H1 (cell line): Measurements from ENCODE around the gene CC2D1A. TPM values are rescaled to one million over a fixed set of nuclear protein-coding genes. Genes with fewer than 3 reads are reported as not detected.

ENCODE experiments used
- CTCF ChIA-PET: fragments of 300-600 bp; sonication (Branson Sonifier 250); formaldehyde crosslinking; loops from one replicate; lab custom pipeline; 2021; ENCODE audit not compliant: partially characterized antibody; lab: Charles Lee
- POLR2A ChIA-PET: fragments of 300-600 bp; sonication (Branson Sonifier 250); formaldehyde crosslinking; loops from one replicate; lab custom pipeline; 2021; ENCODE audit warnings: inconsistent platforms; ENCODE audit not compliant: partially characterized antibody; lab: Charles Lee
- DNase-seq, 2 experiments: peaks; one replicate each; pipeline versions ENCODE4 v3.0.0 to v3.0.0-alpha.2; 2010 to 2022; ENCODE audit warnings: low spot score in 2 of 2, low read depth in 1 of 2, mixed read lengths in 1 of 2
- FAIRE-seq: peaks from 2 replicates; lab custom pipeline; 2011; peaks lifted over from hg19 to GRCh38; lab: Jason Lieb, UNC
- H2AFZ ChIP-seq: 2 replicates; pipeline ENCODE4 v1.8.1; 2012; ENCODE audit warnings: low read length, inconsistent platforms
- H2AK5ac ChIP-seq: 2 replicates; pipeline ENCODE4 v1.6.1; 2013; ENCODE audit warnings: low read depth, low read length
- H2BK120ac ChIP-seq: replicated peaks from 2 replicates; pipeline ENCODE3; 2013; ENCODE audit warnings: low read depth, low read length, inconsistent platforms
- H2BK12ac ChIP-seq: 2 replicates; pipeline ENCODE4 v1.6.1; 2013; ENCODE audit warnings: low read depth, low read length
- H2BK15ac ChIP-seq: 2 replicates; pipeline ENCODE4 v1.6.1; 2013; ENCODE audit warnings: low read length
- H2BK20ac ChIP-seq: 2 replicates; pipeline ENCODE4 v1.6.1; 2013; ENCODE audit warnings: low read length
- H2BK5ac ChIP-seq: 2 replicates; pipeline ENCODE4 v1.6.1; 2013; ENCODE audit warnings: low read depth, low read length
- H3K14ac ChIP-seq: 2 replicates; pipeline ENCODE4 v1.6.1; 2013; ENCODE audit warnings: inconsistent platforms; ENCODE audit not compliant: insufficient read length
- H3K18ac ChIP-seq: 2 replicates; pipeline ENCODE4 v1.6.1; 2013; ENCODE audit warnings: low read length; ENCODE audit errors: extremely low read depth
- H3K23ac ChIP-seq: 2 replicates; pipeline ENCODE4 v1.6.1; 2013; ENCODE audit warnings: inconsistent platforms; ENCODE audit not compliant: insufficient read length
- H3K23me2 ChIP-seq: 2 replicates; pipeline ENCODE4 v1.6.1; 2013; ENCODE audit warnings: low read depth, low read length
- H3K27ac ChIP-seq: 2 replicates; pipeline ENCODE4 v1.6.1; 2011; ENCODE audit warnings: low read depth, low read length, inconsistent platforms
- H3K27me3 ChIP-seq, 4 experiments: replicated peaks in 1 of 4; 1 replicate in 1 of 4; 2 replicates in 3 of 4; pipeline versions ENCODE4 v1.6.1 to v1.8.1; 2011 to 2013; ENCODE audit warnings: low read length in 3 of 4, mild to moderate bottlenecking in 3 of 4, inconsistent platforms in 2 of 4, mixed read lengths in 2 of 4, moderate library complexity in 1 of 4; ENCODE audit not compliant: control insufficient read depth in 3 of 4, insufficient read depth in 3 of 4; ENCODE audit errors: extremely low read depth in 1 of 4
- H3K36me3 ChIP-seq, 4 experiments: 2 replicates each; pipeline versions ENCODE4 v1.6.1 to v1.8.1; 2011 to 2013; ENCODE audit warnings: mild to moderate bottlenecking in 4 of 4, low read length in 3 of 4, moderate library complexity in 2 of 4, control low read depth in 1 of 4, inconsistent platforms in 1 of 4; ENCODE audit not compliant: insufficient read depth in 4 of 4, control insufficient read depth in 2 of 4
- H3K4ac ChIP-seq: replicated peaks from 2 replicates; pipeline ENCODE3; 2013; ENCODE audit warnings: low read length, low read depth, mixed read lengths, inconsistent platforms; ENCODE audit not compliant: insufficient read length
- H3K4me1 ChIP-seq, 4 experiments: replicated peaks in 1 of 4; 1 replicate in 1 of 4; 2 replicates in 3 of 4; pipeline versions ENCODE4 v1.6.1 to v1.8.1; 2011 to 2013; ENCODE audit warnings: low read length in 3 of 4, inconsistent platforms in 2 of 4, mixed read lengths in 1 of 4; ENCODE audit not compliant: insufficient read depth in 4 of 4, control insufficient read depth in 3 of 4
- H3K4me2 ChIP-seq, 2 experiments: 2 replicates each; pipeline versions ENCODE4 v1.6.1 to v1.8.1; 2011 to 2013; ENCODE audit warnings: low read depth in 2 of 2, low read length in 2 of 2, control low read depth in 1 of 2, inconsistent platforms in 1 of 2, mild to moderate bottlenecking in 1 of 2; ENCODE audit not compliant: insufficient read depth in 1 of 2
- H3K4me3 ChIP-seq, 4 experiments: fragments of 200-600, 300-600 bp in 1 of 4; sonication (generic), shearing (Covaris generic), sonication (Bioruptor Twin) in 1 of 4; 2 replicates each; pipeline versions ENCODE4 v1.5.1 to v1.8.1; 2011 to 2016; ENCODE audit warnings: low read length in 4 of 4, low read depth in 3 of 4, control low read depth in 2 of 4, inconsistent platforms in 2 of 4, mild to moderate bottlenecking in 2 of 4, mixed read lengths in 1 of 4, moderate library complexity in 1 of 4; ENCODE audit not compliant: insufficient read depth in 2 of 4; ENCODE audit errors: extremely low read depth in 1 of 4
- H3K56ac ChIP-seq: replicated peaks from 2 replicates; pipeline ENCODE3; 2013; ENCODE audit warnings: low read depth, mild to moderate bottlenecking, mixed read lengths, low read length, inconsistent platforms; ENCODE audit not compliant: insufficient read length
- H3K79me1 ChIP-seq: 2 replicates; pipeline ENCODE4 v1.6.1; 2013; ENCODE audit warnings: low read depth, low read length, control low read depth
- H3K79me2 ChIP-seq, 2 experiments: 2 replicates each; pipeline versions ENCODE4 v1.6.1 to v1.8.1; 2012 to 2013; ENCODE audit warnings: low read length in 2 of 2, mild to moderate bottlenecking in 2 of 2, inconsistent platforms in 1 of 2; ENCODE audit not compliant: insufficient read depth in 2 of 2, control insufficient read depth in 1 of 2
- H3K9ac ChIP-seq, 4 experiments: replicated peaks in 1 of 4; 1 replicate in 1 of 4; 2 replicates in 3 of 4; pipeline versions ENCODE4 v1.6.1 to v1.8.1; 2011 to 2013; ENCODE audit warnings: low read depth in 3 of 4, low read length in 3 of 4, control low read depth in 2 of 4, mild to moderate bottlenecking in 2 of 4, moderate library complexity in 2 of 4, inconsistent platforms in 1 of 4; ENCODE audit errors: extremely low read depth in 1 of 4
- H3K9me3 ChIP-seq, 2 experiments: 2 replicates each; pipeline versions ENCODE4 v1.6.1 to v1.8.1; 2012 to 2013; ENCODE audit warnings: mild to moderate bottlenecking in 2 of 2, moderate library complexity in 2 of 2, control low read depth in 1 of 2, inconsistent platforms in 1 of 2, low read depth in 1 of 2, low read length in 1 of 2, mixed read lengths in 1 of 2; ENCODE audit not compliant: insufficient read depth in 2 of 2
- H4K20me1 ChIP-seq, 2 experiments: replicated peaks in 1 of 2; 2 replicates each; pipeline versions ENCODE3 to v1.8.1; 2011 to 2013; ENCODE audit warnings: inconsistent platforms in 2 of 2, low read length in 2 of 2, mild to moderate bottlenecking in 1 of 2; ENCODE audit not compliant: insufficient read depth in 2 of 2, control insufficient read depth in 1 of 2
- H4K5ac ChIP-seq: 2 replicates; pipeline ENCODE4 v1.6.1; 2013; ENCODE audit warnings: low read length, low read depth, mixed read lengths, inconsistent platforms; ENCODE audit not compliant: insufficient read length
- H4K8ac ChIP-seq: 2 replicates; pipeline ENCODE4 v1.8.0; 2013; ENCODE audit warnings: mild to moderate bottlenecking, moderate library complexity, low read length, inconsistent platforms; ENCODE audit not compliant: insufficient read depth; ENCODE audit errors: extremely low read depth
- H4K91ac ChIP-seq: replicated peaks from 2 replicates; pipeline ENCODE3; 2013; ENCODE audit warnings: low read length, mixed read lengths, inconsistent platforms; ENCODE audit not compliant: insufficient read length
- EP300 ChIP-seq, 2 experiments: IDR thresholded peaks; 1 replicate in 1 of 2; 2 replicates in 1 of 2; pipeline ENCODE4 v1.6.1; 2011 to 2012; ENCODE audit warnings: low read depth in 2 of 2, low read length in 2 of 2, mild to moderate bottlenecking in 2 of 2, borderline replicate concordance in 1 of 2, inconsistent platforms in 1 of 2, moderate library complexity in 1 of 2
- JUN ChIP-seq: IDR thresholded peaks from 2 replicates; pipeline ENCODE4 v1.6.1; 2011; ENCODE audit warnings: low read depth, mild to moderate bottlenecking, improper control_type of control experiment, low read length
- KDM5A ChIP-seq: fragments of 200-600 bp; IDR thresholded peaks from 2 replicates; pipeline ENCODE4 v1.7.1; 2012; ENCODE audit warnings: mild to moderate bottlenecking, low read length, inconsistent platforms, mixed read lengths
- RBBP5 ChIP-seq: IDR thresholded peaks from 2 replicates; pipeline ENCODE4 v1.7.1; 2012; ENCODE audit warnings: low read depth, mild to moderate bottlenecking, inconsistent platforms, low read length, moderate library complexity, borderline replicate concordance
- SIN3A ChIP-seq, 2 experiments: IDR thresholded peaks in 1 of 2; conservative IDR thresholded peaks in 1 of 2; 2 replicates each; pipeline ENCODE4 v1.6.1; 2011 to 2012; ENCODE audit warnings: low read length in 2 of 2, improper control_type of control experiment in 1 of 2, low read depth in 1 of 2, mild to moderate bottlenecking in 1 of 2
- TBP ChIP-seq: IDR thresholded peaks from 2 replicates; pipeline ENCODE4 v1.6.1; 2011; ENCODE audit warnings: low read depth, low read length, improper control_type of control experiment
- WGBS, 2 experiments: shearing (Covaris generic) in 1 of 2; methylation state at CpG; one replicate each; pipeline versions ENCODE4 v1.1.6 to v1.1.7; 2013 to 2015; ENCODE audit warnings: low lambda C conversion rate in 2 of 2, mixed read lengths in 2 of 2, inconsistent platforms in 1 of 2, low coverage in 1 of 2, missing lambda C conversion rate in 1 of 2; ENCODE audit not compliant: insufficient replicate concordance in 2 of 2, insufficient coverage in 1 of 2, insufficient read length in 1 of 2; ENCODE audit errors: extremely low coverage in 1 of 2, missing lambda C conversion rate in 1 of 2; 5-methylcytosine and 5-hydroxymethylcytosine counted together
- polyA plus RNA-seq, 7 experiments: library from polyadenylated mRNA; depleted of rRNA in 3 of 7; stranded (reverse) in 5 of 7; unstranded in 2 of 7; fragments of >200 nt in 5 of 7; fragments of 200-250 nt in 2 of 7; gene quantifications; 1 replicate in 5 of 7; 2 replicates in 1 of 7; 4 replicates in 1 of 7; pipeline versions ENCODE4 v1.2.1 to v1.2.3, GENCODE V29; 2011 to 2013; ENCODE audit warnings: missing spikeins in 2 of 7, mixed read lengths in 2 of 7
- total RNA-seq: library from RNA; stranded (reverse); fragmentation: NEBNext Ultra II Directional; extraction: Animal tissue kit (Norgen Biotek cat#: 25700); gene quantifications from 2 replicates; pipeline ENCODE4 v1.2.1, GENCODE V29; 2021
- TF ChIP-seq, protein P1 (sequence below): IDR thresholded peaks from 2 replicates; pipeline ENCODE4 v1.6.1; 2012; ENCODE audit warnings: low read length, inconsistent platforms
- TF ChIP-seq, protein P2 (sequence below), 3 experiments: IDR thresholded peaks; 1 replicate in 2 of 3; 2 replicates in 1 of 3; pipeline versions ENCODE4 v1.5.1 to v1.6.1; 2011; ENCODE audit warnings: low read length in 3 of 3, mild to moderate bottlenecking in 3 of 3, inconsistent platforms in 2 of 3, low read depth in 1 of 3, moderate library complexity in 1 of 3; ENCODE audit not compliant: insufficient read depth in 1 of 3; ENCODE audit errors: control extremely low read depth in 1 of 3

The CC2D1A gene
- total and polyA plus RNA-seq, 2 of the 8 experiments (the other 6 are each of a cell fraction or from before 2014, with no cell fraction given): 12.5 to 33.0 TPM

DNA sequence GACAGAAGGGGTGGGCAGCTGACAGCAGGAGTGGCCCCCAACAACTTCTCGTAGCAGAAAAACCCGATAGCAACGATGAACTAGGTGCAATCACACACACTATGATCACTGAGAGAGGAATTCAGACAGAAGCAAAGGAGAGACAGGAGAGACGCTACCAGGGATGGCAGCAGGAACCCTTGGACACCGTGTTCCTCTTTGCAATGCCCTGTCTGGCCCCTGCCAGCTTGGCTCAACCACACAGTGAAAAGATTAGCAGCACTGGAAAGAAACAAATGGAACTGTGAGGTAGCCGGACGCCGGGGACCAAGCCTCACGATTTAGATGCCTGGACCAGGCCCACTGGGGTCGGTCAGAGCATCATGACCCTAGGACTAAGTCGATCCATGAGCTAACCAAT, 69.9 kb downstream of the CC2D1A start:
- Histone ChIP-seq H3K79me1 (no peaks in the 10 kb centered on the region), H3K18ac (no peak overlapping the region), H3K23ac (no peak overlapping the region), H2BK15ac (no peak overlapping the region), H3K4me2 (no peak overlapping the region), H3K27me3 (no peaks in the 10 kb centered on the region), H3K9me3 (no peaks in the 10 kb centered on the region), H3K23me2 (peaks cover 2% of the 10 kb centered on the region; the same call in 1 of the 2 replicates), H3K79me2 (no peaks in the 10 kb centered on the region), H4K5ac (no peak overlapping the region), H3K4ac (no peak overlapping the region), H3K56ac (no peak overlapping the region), H3K9ac (no peak overlapping the region), H2BK12ac (no peak overlapping the region), H2BK20ac (no peak overlapping the region), H3K27ac (no peak overlapping the region; the same call in 1 of the 2 replicates), H3K14ac (no peak overlapping the region), H4K8ac (no peak overlapping the region), H2BK120ac (no peak overlapping the region), H3K4me3 (no peak overlapping the region), H4K91ac (no peak overlapping the region), H2BK5ac (no peak overlapping the region), H2AFZ (no peak overlapping the region), H3K36me3 (peaks cover 0 to 7% (median 3%) of the 10 kb centered on the region in 4 experiments; a peak in 2 of 8 replicates), H3K4me1 (peaks cover 0 to 14% (median 8%) of the 10 kb centered on the region in 4 experiments; a peak in 3 of 7 replicates), H4K20me1 (no peaks in the 10 kb centered on the region), H2AK5ac (no peak overlapping the region)
- no peak for FAIRE-seq
- ChIA-PET POLR2A (interaction anchor here (1.0 to 4.9 kb wide), 3 partner anchors 14 to 177 kb away, joined by 3 to 44 read pairs (median 5); no protein-coding TSS in a partner anchor), CTCF (interaction anchor here (0.8 to 10.3 kb wide), 3 partner anchors 16 to 66 kb away, joined by 3 to 77 read pairs (median 3); no protein-coding TSS in a partner anchor)
- 88% methylated on average over 11 of the region's 11 CpGs; no CpG with 5 or more reads in 1 of the 2 experiments for WGBS, 2 experiments
- DNase-seq: no peak
- TF ChIP-seq, protein P1, sequence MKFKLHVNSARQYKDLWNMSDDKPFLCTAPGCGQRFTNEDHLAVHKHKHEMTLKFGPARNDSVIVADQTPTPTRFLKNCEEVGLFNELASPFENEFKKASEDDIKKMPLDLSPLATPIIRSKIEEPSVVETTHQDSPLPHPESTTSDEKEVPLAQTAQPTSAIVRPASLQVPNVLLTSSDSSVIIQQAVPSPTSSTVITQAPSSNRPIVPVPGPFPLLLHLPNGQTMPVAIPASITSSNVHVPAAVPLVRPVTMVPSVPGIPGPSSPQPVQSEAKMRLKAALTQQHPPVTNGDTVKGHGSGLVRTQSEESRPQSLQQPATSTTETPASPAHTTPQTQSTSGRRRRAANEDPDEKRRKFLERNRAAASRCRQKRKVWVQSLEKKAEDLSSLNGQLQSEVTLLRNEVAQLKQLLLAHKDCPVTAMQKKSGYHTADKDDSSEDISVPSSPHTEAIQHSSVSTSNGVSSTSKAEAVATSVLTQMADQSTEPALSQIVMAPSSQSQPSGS: no peak
- TF ChIP-seq TBP (no peak), SIN3A (conservative IDR thresholded peaks at IDR 0.05 in 1 of 2, IDR thresholded peaks at IDR 0.05 in 1 of 2; ENCODE audit: low read depth in 1 of 2, low read length in 2 of 2) (no peak), JUN (no peak), RBBP5 (no peak), EP300 (IDR thresholded peaks at IDR 0.05; ENCODE audit: borderline replicate concordance in 1 of 2, low read depth in 2 of 2, low read length in 2 of 2) (no peak), KDM5A (no peak)
- TF ChIP-seq, protein P2, sequence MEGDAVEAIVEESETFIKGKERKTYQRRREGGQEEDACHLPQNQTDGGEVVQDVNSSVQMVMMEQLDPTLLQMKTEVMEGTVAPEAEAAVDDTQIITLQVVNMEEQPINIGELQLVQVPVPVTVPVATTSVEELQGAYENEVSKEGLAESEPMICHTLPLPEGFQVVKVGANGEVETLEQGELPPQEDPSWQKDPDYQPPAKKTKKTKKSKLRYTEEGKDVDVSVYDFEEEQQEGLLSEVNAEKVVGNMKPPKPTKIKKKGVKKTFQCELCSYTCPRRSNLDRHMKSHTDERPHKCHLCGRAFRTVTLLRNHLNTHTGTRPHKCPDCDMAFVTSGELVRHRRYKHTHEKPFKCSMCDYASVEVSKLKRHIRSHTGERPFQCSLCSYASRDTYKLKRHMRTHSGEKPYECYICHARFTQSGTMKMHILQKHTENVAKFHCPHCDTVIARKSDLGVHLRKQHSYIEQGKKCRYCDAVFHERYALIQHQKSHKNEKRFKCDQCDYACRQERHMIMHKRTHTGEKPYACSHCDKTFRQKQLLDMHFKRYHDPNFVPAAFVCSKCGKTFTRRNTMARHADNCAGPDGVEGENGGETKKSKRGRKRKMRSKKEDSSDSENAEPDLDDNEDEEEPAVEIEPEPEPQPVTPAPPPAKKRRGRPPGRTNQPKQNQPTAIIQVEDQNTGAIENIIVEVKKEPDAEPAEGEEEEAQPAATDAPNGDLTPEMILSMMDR (IDR thresholded peaks at IDR 0.05; ENCODE audit: control extremely low read depth in 1 of 3, insufficient read depth in 1 of 3, low read depth in 1 of 3, low read length in 3 of 3): no peak
